UCSD-AML1 (cell line): Measurements from ENCODE around the gene ZNF837.
A peak's percentile ranks its signal among the peaks of the same experiment; 100 is the strongest.
"Not testable (repeated sequence)": the region's sequence is repeated elsewhere in the genome, so short reads cannot be mapped to it uniquely, and the experiment has no call there.

Source experiments
- DNase-seq: peaks from one replicate; lab custom pipeline; 2025; ENCODE audit not compliant: unreplicated experiment; lab: John Stamatoyannopoulos, UW

The ZNF837 gene

GRCh38 chr19:58351990-58352755 lies 28.7 kb downstream of the ZNF837 start:
- DNase-seq = no peak

DNA sequence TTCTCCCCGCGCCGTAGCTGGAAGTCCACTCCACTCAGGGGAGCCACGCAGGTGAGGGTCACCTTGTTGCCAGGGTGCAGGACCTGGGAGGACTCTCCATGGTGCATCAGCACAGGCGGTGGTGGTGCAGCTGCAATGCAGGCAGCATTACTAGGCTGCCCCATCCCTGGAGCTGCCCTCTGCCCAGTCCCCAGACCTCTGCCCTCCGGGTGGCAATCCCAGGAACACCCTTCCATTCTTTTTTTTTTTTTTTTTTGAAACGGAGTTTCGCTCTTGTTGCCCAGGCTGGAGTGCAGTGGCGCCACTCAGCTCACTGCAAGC lies 29.3 kb downstream of the ZNF837 start:
- DNase-seq = no peak

GRCh38 chr19:58350871-58351557 lies 29.8 kb downstream of the ZNF837 start:
- no peak for DNase-seq

GRCh38 chr19:58350001-58350861 lies 30.6 kb downstream of the ZNF837 start:
- DNase-seq = no peak

DNA sequence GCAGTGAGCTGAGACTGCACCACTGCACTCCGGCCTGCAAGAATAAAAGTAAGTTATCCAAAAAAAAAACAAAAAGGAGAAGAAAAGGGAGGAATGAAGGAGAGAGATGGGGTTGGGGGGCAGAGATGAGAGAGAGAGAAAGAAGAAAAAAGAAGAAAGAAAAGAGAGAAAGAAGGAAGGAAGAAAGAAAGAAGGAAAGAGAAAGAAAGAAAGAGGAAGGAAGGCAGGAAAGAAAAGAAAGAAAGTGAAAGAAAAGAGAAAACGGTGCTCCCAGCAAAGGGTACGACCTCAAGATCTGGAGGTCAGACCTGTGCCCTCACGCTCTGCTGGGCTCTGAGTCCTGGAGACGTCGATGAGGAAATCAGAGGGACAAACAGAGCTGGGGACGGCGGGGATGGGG lies 31.2 kb downstream of the ZNF837 start:
- DNase-seq = no peak

- not testable (repeated sequence) for DNase-seq
Observed at GRCh38 chr19:58348080-58348479, 32.8 kb downstream of the ZNF837 start.

- DNase-seq = peak; percentile 90
Observed at GRCh38 chr19:58346961-58347929, 33.6 kb downstream of the ZNF837 start.

DNA sequence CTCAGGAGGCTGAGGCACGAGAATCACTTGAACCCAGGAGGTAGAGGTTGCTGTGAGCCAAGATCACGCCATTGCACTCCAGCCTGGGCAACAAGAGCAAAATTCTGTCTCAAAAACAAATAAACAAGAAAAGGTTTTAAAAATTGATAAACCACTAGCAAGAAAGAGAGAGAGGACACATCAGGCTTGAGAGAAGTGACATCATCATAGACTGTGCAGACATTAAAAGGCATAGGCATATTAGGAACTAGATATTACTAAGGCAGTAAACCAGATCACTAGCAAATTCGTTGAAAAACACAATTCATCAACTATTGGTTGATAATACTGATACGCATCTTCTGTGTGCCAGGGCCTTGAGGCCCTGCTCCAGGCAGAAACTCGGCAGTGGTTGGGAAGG lies 35.3 kb downstream of the ZNF837 start:
- no peak for DNase-seq

GRCh38 chr19:58338825-58339558 lies 41.8 kb downstream of the ZNF837 start:
- DNase-seq = no peak

GRCh38 chr19:58338336-58338735 lies 42.5 kb downstream of the ZNF837 start:
- DNase-seq = no peak

- DNase-seq = no peak
Observed at GRCh38 chr19:58336820-58337219, 44.0 kb downstream of the ZNF837 start.

GRCh38 chr19:58336216-58336615 lies 44.6 kb downstream of the ZNF837 start:
- no peak for DNase-seq

GRCh38 chr19:58335630-58336029 lies 45.2 kb downstream of the ZNF837 start:
- no peak for DNase-seq

DNA sequence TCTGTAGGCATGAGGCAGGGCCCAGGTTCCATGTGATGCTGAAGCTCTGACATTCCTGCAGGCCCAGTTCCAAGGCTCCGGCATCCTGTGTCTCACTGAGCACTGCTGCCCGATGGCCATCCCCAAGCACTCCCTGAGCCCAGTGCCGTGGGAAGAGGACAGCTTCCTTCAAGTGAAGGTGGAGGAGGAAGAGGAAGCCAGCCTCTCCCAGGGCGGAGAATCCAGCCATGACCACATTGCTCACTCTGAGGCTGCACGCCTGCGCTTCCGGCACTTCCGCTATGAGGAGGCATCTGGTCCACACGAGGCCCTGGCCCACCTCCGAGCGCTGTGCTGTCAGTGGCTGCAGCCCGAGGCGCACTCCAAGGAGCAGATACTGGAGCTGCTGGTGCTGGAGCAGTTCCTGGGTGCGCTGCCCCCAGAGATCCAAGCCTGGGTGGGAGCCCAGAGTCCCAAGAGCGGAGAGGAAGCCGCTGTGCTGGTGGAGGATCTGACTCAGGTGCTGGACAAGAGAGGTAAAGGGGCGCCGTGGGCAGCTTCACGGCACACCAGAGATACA lies 46.1 kb downstream of the ZNF837 start:
- DNase-seq = no peak

GRCh38 chr19:58332697-58333096 lies 48.1 kb downstream of the ZNF837 start:
- no peak for DNase-seq

DNA sequence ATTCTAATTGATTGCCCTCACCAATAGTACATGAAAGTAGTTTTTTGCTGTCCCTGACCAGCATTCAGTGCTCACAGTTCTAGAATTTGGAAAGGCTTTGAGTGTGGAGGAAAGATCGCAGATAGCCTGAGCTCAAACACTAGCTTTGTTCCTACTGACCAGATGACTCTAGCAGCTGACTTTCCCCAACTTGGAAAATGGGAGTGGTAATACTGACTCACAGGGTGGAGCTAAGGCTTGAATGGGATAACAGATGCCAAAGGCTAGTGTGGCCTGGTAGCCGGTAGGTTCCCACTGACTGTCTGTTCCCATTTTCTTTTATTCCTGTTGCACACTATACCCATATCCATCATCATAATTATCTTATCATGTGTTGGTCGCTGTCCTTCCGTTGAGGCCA lies 50.4 kb downstream of the ZNF837 start:
- DNase-seq = no peak

DNA sequence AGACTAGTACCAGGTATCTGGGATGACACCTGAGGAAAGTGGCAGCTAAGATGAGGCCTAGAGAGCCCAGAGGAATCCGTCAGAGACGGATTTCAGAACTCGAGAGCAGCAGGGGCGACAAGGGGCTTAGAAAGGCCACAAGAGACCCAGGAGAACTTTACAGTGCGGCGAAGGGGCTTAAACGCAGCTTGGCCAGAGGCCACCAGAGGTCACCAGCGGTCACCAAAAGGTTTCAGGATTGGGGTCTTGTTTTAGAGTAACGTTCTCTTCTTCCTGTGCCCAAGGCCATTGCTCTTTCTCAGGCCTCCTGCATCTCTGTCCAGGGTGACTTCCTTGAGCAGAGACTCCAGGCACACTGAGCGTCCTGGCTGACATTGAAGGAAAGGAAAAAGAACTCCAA lies 51.8 kb downstream of the ZNF837 start:
- peak; percentile 58 for DNase-seq

- DNase-seq = peak; percentile 93
Observed at GRCh38 chr19:58326914-58327726, 53.7 kb downstream of the ZNF837 start, which contains the start of gene ZSCAN22. TSS of gene ZSCAN22 (plus strand) at chr19:58326994. CDS start at chr19:58334803, 7,809 bp downstream.

- DNase-seq = no peak
Observed at GRCh38 chr19:58326501-58326913, 54.3 kb downstream of the ZNF837 start.
